ENCODE measurements around the gene PDS5B.
"Not testable (repeated sequence)": the region's sequence is repeated elsewhere in the genome, so short reads cannot be mapped to it uniquely, and the experiment has no call there.

Gene PDS5B

DNA sequence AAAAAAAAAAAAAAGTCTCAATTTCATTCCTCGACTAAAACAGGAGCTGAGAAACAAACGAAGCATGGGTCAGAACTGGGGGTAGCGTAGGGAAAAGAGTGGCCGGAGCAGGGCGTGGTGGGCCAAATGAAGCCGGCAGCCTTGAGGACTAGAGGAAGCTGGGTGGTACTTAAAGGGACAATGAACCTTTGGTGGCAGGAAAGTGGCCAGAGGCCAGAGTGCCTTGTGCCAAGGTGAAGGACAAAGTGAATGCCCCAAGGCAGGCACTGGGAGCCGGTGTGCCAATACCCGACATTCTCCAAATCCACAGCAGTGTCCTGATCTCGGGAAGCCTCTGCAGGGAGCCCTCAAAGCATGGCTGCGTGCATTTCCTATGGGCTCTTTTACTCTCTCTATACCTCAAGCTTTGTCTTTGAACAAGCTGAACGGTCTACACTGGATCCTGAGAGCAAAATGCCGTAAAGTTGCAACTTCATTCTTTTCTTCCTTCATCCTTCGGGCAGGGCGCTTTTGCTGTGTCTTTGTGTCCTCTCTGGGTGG, 235.0 kb downstream of the PDS5B start:
- no peak for DNase-seq

DNA sequence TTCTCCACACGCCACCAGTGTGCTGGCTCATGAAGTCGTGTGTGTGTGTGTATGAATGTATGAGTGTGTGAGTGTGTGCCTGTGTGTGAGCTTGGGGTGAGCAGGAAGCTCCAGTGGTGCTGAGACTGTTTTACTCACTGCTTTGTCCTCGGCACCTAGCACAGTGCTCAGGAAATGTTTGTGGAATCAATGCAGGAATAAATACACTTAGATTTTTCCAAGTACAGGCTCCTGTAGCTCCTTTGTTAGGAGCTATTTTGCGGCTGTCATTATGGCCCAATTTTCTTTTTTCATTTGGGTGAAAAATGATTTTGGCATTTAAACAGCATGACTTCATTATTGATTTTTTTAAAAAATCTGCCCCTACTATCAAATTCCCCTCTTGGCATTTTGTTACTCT, 236.5 kb downstream of the PDS5B start:
- DNase-seq, result no peak

DNA sequence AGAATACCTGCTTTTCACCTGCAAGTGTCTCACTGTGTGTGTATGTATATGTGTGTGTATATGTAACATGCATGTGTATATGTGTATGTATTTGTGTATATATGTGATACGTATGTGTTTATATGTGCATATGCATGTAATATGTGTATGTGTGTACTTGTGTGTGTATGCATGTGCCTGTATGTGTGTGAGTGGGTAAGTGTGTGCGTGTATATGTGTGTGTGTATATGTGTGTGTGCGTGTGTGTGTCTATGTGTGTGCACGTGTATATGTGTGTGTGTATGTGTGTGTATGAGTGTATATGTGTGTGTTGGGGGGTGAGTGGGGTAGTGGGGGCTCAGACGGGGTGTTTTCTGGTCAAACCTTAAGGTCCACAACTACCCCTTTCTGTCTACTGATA, 237.3 kb downstream of the PDS5B start:
- no peak for DNase-seq

DNA sequence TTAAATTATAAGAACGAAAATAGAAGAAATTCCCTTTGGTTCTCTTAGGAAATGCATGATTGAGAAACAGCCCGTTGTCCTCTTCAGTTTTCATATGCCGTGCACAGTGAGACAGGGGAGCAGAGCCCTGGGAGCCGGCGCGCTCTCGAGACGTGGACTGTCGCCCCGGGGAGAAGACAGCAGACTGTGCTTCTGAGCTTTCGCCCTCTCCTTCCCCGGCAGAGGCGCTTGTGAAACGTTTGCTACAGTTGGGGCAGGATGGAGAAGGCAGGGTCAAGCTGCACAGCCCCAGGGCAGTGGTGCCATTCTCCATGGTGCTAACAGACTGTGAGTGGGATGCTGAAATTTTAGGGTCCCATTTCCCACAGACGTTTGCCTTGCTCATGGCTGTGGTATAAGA, 237.8 kb downstream of the PDS5B start:
- DNase-seq, result no peak

DNA sequence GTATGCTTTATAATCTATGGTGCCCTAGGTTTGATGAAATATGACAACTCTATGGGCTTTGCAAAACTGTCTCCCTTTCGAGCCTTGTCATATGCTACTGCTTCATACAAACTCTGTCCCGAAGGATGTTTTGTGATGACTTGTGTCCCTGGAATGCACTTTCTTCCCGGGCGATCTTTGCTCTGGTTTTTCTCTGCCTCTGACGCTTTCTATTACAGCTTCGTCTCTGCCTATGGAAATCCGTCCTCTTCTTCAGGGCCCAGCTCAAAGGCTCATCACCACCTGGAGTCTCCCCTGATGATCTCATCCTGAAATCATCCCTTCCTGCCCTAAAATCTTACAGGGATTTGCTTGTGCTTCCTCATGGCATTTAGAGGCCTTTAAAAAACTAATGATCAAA, 238.4 kb downstream of the PDS5B start:
- DNase-seq, result no peak

DNA sequence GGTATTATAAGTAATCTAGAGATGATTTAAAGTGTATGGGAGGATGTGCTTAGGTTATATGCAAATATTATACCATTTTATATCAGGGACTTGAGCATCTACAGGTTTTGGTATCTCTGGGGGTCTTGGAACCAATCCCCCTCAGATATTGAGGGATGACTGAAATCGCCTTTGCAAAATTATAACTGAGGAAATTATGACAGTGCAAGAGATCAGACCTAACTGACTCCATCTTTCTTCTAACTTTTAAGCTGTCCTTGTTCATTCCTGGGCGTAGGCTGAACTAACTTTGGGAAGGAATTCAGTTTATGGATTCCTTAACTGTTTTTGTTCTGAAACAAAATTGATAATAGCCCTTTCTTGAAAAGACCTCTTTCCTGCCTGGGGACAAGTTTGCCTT, 239.2 kb downstream of the PDS5B start:
- DNase-seq, result no peak

DNA sequence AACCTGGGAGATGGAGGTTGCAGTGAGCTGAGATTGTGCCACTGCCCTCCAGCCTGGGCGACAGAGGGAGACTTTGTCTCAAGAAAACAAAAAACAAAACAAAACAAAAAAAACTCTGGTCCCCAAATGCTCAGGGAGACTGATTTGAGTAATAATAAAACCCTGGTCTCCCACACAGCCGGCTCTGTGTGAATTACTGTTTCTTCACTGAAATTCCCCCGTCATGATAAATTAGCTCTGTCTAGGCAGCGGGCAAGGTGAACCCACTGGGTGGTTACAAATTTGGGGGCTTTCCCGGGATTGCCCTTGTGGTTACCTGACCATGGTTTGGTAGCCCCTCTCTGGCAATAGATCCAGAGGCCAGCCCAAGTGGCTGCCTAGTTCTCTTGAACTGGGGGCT, 240.1 kb downstream of the PDS5B start:
- DNase-seq, result not testable (repeated sequence)

All from NCI-H524 treated with DMSO at 0.1 percent for 48 hours (cell line).